Measurements from ENCODE around the gene RBP4.

GRCh38 chr10:93604146-93604545, 3.1 kb upstream of the RBP4 start:
- TF ChIP-seq CTCF (IDR thresholded peaks at IDR 0.05), result no peak
- TF ChIP-seq POLR2A (IDR thresholded peaks at IDR 0.05), result no peak
